HepG2 (cell line): ENCODE measurements around the gene CYP4F22. TPM values are rescaled to one million over a fixed set of nuclear protein-coding genes. Genes with fewer than 3 reads are reported as not detected.
A peak's percentile ranks its signal among the peaks of the same experiment; 100 is the strongest.

Experiments
- ATAC-seq: fragments of 200-7000 bp; cut with Tn5 transposase; 3 replicates; pipeline ENCODE4 v1.9.1; 2020; ENCODE audit warnings: mild to moderate bottlenecking, moderate library complexity
- BruUV-seq: library from RNA; stranded (reverse); fragments of 400-500 nt; replicated peaks from 2 replicates; lab custom pipeline; 2021; lab: Mats Ljungman, UMichigan
- CTCF ChIA-PET: fragments of 300-600 bp; formaldehyde crosslinking; extraction: SDS; loops from one replicate; lab custom pipeline; 2021; ENCODE audit warnings: low total read pairs, inconsistent platforms, low intra/inter-chr PET ratio; lab: Yijun Ruan, JAX
- POLR2A ChIA-PET: fragments of 350-600 bp; sonication (Branson Sonifier 250); formaldehyde crosslinking; loops from one replicate; lab custom pipeline; 2020; ENCODE audit warnings: antibody characterized with exemption, inconsistent platforms; lab: Yijun Ruan, JAX
- DNase-seq: peaks from one replicate; pipeline ENCODE4 v3.0.0-alpha.2; 2015; ENCODE audit warnings: low spot score
- FAIRE-seq: peaks from 3 replicates; lab custom pipeline; 2011; peaks lifted over from hg19 to GRCh38; lab: Jason Lieb, UNC
- H2AFZ ChIP-seq: one replicate; pipeline ENCODE4 v1.6.1; 2011; ENCODE audit warnings: low read length, inconsistent platforms
- H3K27ac ChIP-seq: fragments of 300-600 bp; 3 replicates; pipeline ENCODE4 v1.8.0; 2011; ENCODE audit warnings: mixed run types, mild to moderate bottlenecking, mixed read lengths, low read length, inconsistent platforms; ENCODE audit not compliant: insufficient read depth; ENCODE audit errors: extremely low read length
- H3K27me3 ChIP-seq, 2 experiments: fragments of 200-600 bp in 1 of 2; 2 replicates in 1 of 2; 3 replicates in 1 of 2; pipeline versions ENCODE4 v1.6.0 to v1.8.0; 2011; ENCODE audit warnings: low read length in 2 of 2, mild to moderate bottlenecking in 2 of 2, moderate library complexity in 2 of 2, inconsistent platforms in 1 of 2; ENCODE audit not compliant: insufficient read depth in 2 of 2, control insufficient read depth in 1 of 2
- H3K36me3 ChIP-seq, 2 experiments: fragments of 200-600 bp in 1 of 2; replicated peaks in 1 of 2; 2 replicates in 1 of 2; 3 replicates in 1 of 2; pipeline versions ENCODE4 v1.5.1 to v1.8.0; 2011; ENCODE audit warnings: low read length in 2 of 2, inconsistent platforms in 1 of 2; ENCODE audit not compliant: insufficient read depth in 2 of 2, control insufficient read depth in 1 of 2
- H3K4me1 ChIP-seq: 2 replicates; pipeline ENCODE4 v1.5.1; 2012; ENCODE audit warnings: low read length, inconsistent platforms; ENCODE audit not compliant: insufficient read depth
- H3K4me2 ChIP-seq: 2 replicates; pipeline ENCODE4 v1.6.0; 2011; ENCODE audit warnings: low read depth, low read length, inconsistent platforms
- H3K4me3 ChIP-seq, 3 experiments: fragments of 200-600 bp in 1 of 3; sonication (generic), shearing (Covaris generic) in 1 of 3; replicated peaks in 1 of 3; 2 replicates each; pipeline ENCODE4 v1.5.1; 2011 to 2016; ENCODE audit warnings: low read length in 3 of 3, inconsistent platforms in 2 of 3, low read depth in 2 of 3, mild to moderate bottlenecking in 2 of 3, control low read depth in 1 of 3, mixed read lengths in 1 of 3; ENCODE audit not compliant: insufficient read depth in 1 of 3
- H3K79me2 ChIP-seq: one replicate; pipeline ENCODE4 v1.6.1; 2011; ENCODE audit warnings: low read length, inconsistent platforms; ENCODE audit not compliant: insufficient read depth
- H3K9ac ChIP-seq: 2 replicates; pipeline ENCODE4 v1.6.0; 2011; ENCODE audit warnings: mild to moderate bottlenecking, low read depth, low read length, inconsistent platforms; ENCODE audit not compliant: insufficient read depth
- H3K9me3 ChIP-seq: 2 replicates; pipeline ENCODE4 v1.5.1; 2012; ENCODE audit warnings: mild to moderate bottlenecking, low read length
- H4K20me1 ChIP-seq: 2 replicates; pipeline ENCODE4 v1.6.0; 2011; ENCODE audit warnings: inconsistent platforms, mild to moderate bottlenecking, low read length, moderate library complexity; ENCODE audit not compliant: insufficient read depth
- ARNT2 ChIP-seq: sonication (generic); formaldehyde crosslinking; IDR thresholded peaks from 2 replicates; pipeline ENCODE4 v1.8.0; 2022; ENCODE audit warnings: mild to moderate bottlenecking, low read depth, missing genetic modification reagents, moderate library complexity
- ATF5 ChIP-seq: sonication (generic); formaldehyde crosslinking; IDR thresholded peaks from 2 replicates; pipeline ENCODE4 v1.4.0; 2020; ENCODE audit warnings: mild to moderate bottlenecking, low read depth, missing genetic modification reagents
- CHD2 ChIP-seq: IDR thresholded peaks from 2 replicates; pipeline ENCODE4 v1.6.1; 2011; ENCODE audit warnings: low read depth, low read length, improper control_type of control experiment
- KDM6A ChIP-seq: IDR thresholded peaks from 2 replicates; pipeline ENCODE4 v1.6.1; 2016; ENCODE audit warnings: low read depth
- NFYC ChIP-seq: IDR thresholded peaks from 2 replicates; pipeline ENCODE4 v1.6.1; 2016; ENCODE audit warnings: missing genetic modification reagents, missing compliant biosample characterization
- PCBP1 ChIP-seq: fragments of 200-400 bp; formaldehyde crosslinking; IDR thresholded peaks from 2 replicates; pipeline ENCODE4 v1.6.1; 2017; ENCODE audit warnings: mild to moderate bottlenecking, low read depth, low read length, borderline replicate concordance
- RFX5 ChIP-seq: IDR thresholded peaks from 2 replicates; pipeline ENCODE4 v1.6.1; 2011; ENCODE audit warnings: low read depth, low read length, improper control_type of control experiment
- SP2 ChIP-seq: sonication (generic); formaldehyde crosslinking; IDR thresholded peaks from 2 replicates; pipeline ENCODE4 v1.5.1; 2020; ENCODE audit warnings: mild to moderate bottlenecking, missing genetic modification reagents
- SRF ChIP-seq: IDR thresholded peaks from 2 replicates; pipeline ENCODE4 v1.6.1; 2011; ENCODE audit warnings: mild to moderate bottlenecking, low read depth, low read length, moderate library complexity
- TFAP4 ChIP-seq: sonication (generic); IDR thresholded peaks from 2 replicates; pipeline ENCODE4 v1.6.1; 2016; ENCODE audit warnings: low read depth, borderline replicate concordance
- ZFP90 ChIP-seq: sonication (generic); formaldehyde crosslinking; IDR thresholded peaks from 2 replicates; pipeline ENCODE4 v1.8.0; 2022; ENCODE audit warnings: missing genetic modification reagents, mild to moderate bottlenecking, inconsistent platforms, borderline replicate concordance
- ZFX ChIP-seq: sonication (generic); formaldehyde crosslinking; IDR thresholded peaks from 2 replicates; pipeline ENCODE4 v1.4.0; 2020; ENCODE audit warnings: mild to moderate bottlenecking, low read depth, missing genetic modification reagents, moderate library complexity
- ZNF629 ChIP-seq: sonication (generic); formaldehyde crosslinking; conservative IDR thresholded peaks from 2 replicates; pipeline ENCODE4 v1.5.0; 2020; ENCODE audit warnings: missing genetic modification reagents
- ZUFSP ChIP-seq: sonication (generic); formaldehyde crosslinking; IDR thresholded peaks from 2 replicates; pipeline ENCODE4 v1.9.0; 2021; ENCODE audit warnings: missing genetic modification reagents, mild to moderate bottlenecking, borderline replicate concordance
- WGBS: methylation state at CpG from one replicate; pipeline ENCODE4 v1.1.6; 2017; ENCODE audit warnings: low lambda C conversion rate; 5-methylcytosine and 5-hydroxymethylcytosine counted together
- in situ Hi-C: cut with HindIII; loops from 2 replicates; pipeline ENCODE4 v1.10.0; 2017; ENCODE audit warnings: low pct_unique_long_range_greater_than_20kb; ENCODE audit not compliant: extremely low pct_ligation_motif_present
- intact Hi-C: fragments of 100-400 bp; cut with micrococcal nuclease; formaldehyde crosslinking; loops from one replicate; pipeline ENCODE4 v1.10.0; 2022; ENCODE audit not compliant: unreplicated experiment
- polyA plus RNA-seq, 8 experiments: library from polyadenylated mRNA; depleted of rRNA in 3 of 8; stranded (reverse) in 7 of 8; unstranded in 1 of 8; fragments of >200 nt; fragmentation: Illumina TruSeq in 4 of 8; extraction: Trizol in 4 of 8; gene quantifications; 2 replicates each; pipeline versions ENCODE4 v1.2.1 to v1.2.3, GENCODE V29; 2011 to 2016; ENCODE audit warnings: low read depth in 4 of 8, missing spikeins in 1 of 8, mixed read lengths in 1 of 8; ENCODE audit not compliant: insufficient read depth in 1 of 8
- total RNA-seq, 5 experiments: library from RNA; depleted of rRNA; stranded (reverse); fragments of >200 nt; fragmentation: Illumina TruSeq; extraction: Trizol; gene quantifications; 2 replicates each; pipeline ENCODE4 v1.2.3, GENCODE V29; 2016; ENCODE audit warnings: low read depth in 1 of 5

Gene CYP4F22
- total and polyA plus RNA-seq, 2 of the 13 experiments (the other 11 are each of a cell fraction or from before 2014, with no cell fraction given): 0.05 TPM; not detected in 1

GRCh38 chr19:15506074-15506571 lies 2.2 kb upstream of the CYP4F22 start:
- H3K27ac ChIP-seq: no peak overlapping the region
- intact Hi-C loops (no loop called here), in situ Hi-C loops (no loop called here)
- no peaks in the 10 kb centered on the region for H3K9me3 ChIP-seq
- no peak overlapping the region for H3K4me2 ChIP-seq
- TF ChIP-seq ARNT2: no peak
- TF ChIP-seq TFAP4: peak; percentile 31; the same call in 1 of the 2 replicates
- H3K79me2 ChIP-seq: no peaks in the 10 kb centered on the region
- ChIA-PET CTCF (no interaction called here), POLR2A (no interaction called here)
- H2AFZ ChIP-seq: no peak overlapping the region
- H3K4me1 ChIP-seq: peaks cover 14% of the 10 kb centered on the region
- DNase-seq (no peak), ATAC-seq (peak; percentile 32; the same call in 1 of the 3 replicates), FAIRE-seq (no peak)
- BruUV-seq: no TSS peak
- no peak overlapping the region for H3K9ac ChIP-seq
- H3K36me3 ChIP-seq: no peaks in the 10 kb centered on the region
- 0% methylated on average over 4 of the region's 5 CpGs for WGBS
- H3K4me3 ChIP-seq: no peak overlapping the region
- peaks cover 10 to 32% of the 10 kb centered on the region in 2 experiments for H3K27me3 ChIP-seq
- H4K20me1 ChIP-seq: no peaks in the 10 kb centered on the region

- FAIRE-seq: no peak
- no peak for TF ChIP-seq KDM6A (CRISPR knock-in tag)
- TF ChIP-seq NFYC (CRISPR knock-in tag): no peak
- TF ChIP-seq SRF: no peak
- TF ChIP-seq CHD2: no peak
- no peak for TF ChIP-seq ATF5 (CRISPR knock-in tag)
- no peak for TF ChIP-seq PCBP1
- TF ChIP-seq RFX5: no peak
- TF ChIP-seq ZFP90 (CRISPR knock-in tag): no peak
- no peak for TF ChIP-seq ZNF629 (CRISPR knock-in tag)
- TF ChIP-seq ZFX (CRISPR knock-in tag): no peak
- TF ChIP-seq ZUFSP (CRISPR knock-in tag): no peak
- no peak for TF ChIP-seq SP2
Observed at GRCh38 chr19:15507068-15508034, 974 bp upstream of the CYP4F22 start.

More at GRCh38 chr19:15507068-15508034, 974 bp upstream of the CYP4F22 start:
- Histone ChIP-seq H3K4me2 (no peak overlapping the region), H3K36me3 (no peaks in the 10 kb centered on the region), H3K4me3 (no peak overlapping the region), H3K4me1 (peaks cover 14% of the 10 kb centered on the region), H4K20me1 (no peaks in the 10 kb centered on the region), H3K9ac (no peak overlapping the region), H2AFZ (no peak overlapping the region), H3K27me3 (peaks cover 10 to 30% of the 10 kb centered on the region in 2 experiments), H3K9me3 (no peaks in the 10 kb centered on the region), H3K79me2 (no peaks in the 10 kb centered on the region), H3K27ac (no peak overlapping the region)
- CTCF ChIA-PET: no interaction called here
- whole genome bisulfite sequencing: 20% methylated on average over 14 of the region's 14 CpGs
- DNase-seq (no peak), ATAC-seq (no peak)
- no TSS peak for BruUV-seq
- in situ Hi-C loops (no loop called here), intact Hi-C loops (no loop called here)
- POLR2A ChIA-PET: no interaction called here
